ENCODE results near the gene NOS1. TPM values are rescaled to one million over a fixed set of nuclear protein-coding genes. Genes with fewer than 3 reads are reported as not detected.

NOS1 gene
- total RNA-seq, 1 experiment from 2014 or later = 2.3 TPM

DNA sequence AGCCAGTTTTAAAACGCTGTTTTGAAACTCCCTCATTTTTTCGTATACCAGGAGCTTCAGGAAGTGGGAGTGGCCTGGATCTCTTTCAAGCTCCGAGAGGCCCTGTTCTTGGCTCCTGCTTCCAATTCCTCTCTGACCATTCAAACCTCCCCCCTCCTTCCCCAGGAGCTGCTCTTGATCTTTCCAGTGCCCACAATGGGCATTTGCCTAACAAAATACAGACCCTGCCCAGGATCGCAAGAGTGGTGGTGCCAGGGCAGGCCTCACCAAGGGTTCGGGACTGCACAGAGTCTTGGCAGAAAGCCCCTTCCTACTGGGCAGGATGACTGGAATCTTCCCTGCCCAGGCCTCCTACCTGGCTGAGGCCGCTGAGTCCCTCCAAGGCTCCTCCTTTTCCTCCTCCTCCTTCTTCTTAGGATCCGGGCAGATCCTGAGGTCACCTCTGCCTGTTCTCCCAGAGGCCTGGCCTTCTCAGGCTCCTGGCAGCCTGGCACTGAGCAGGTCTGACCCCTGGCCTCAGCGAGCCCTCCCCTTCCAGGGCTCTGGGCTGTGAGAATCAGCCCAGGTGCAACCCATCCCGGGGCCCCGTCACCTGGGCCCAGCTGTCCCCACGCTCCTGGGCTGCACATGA lies 46.9 kb upstream of the NOS1 start:
- H3K14ac ChIP-seq (ENCODE audit: insufficient read depth, low read length) = peak overlapping the region; percentile 73; the same call in 1 of the 2 replicates
- no peaks in the 10 kb centered on the region for H4K20me1 ChIP-seq (ENCODE audit: control insufficient read depth, insufficient read depth, insufficient read length)
- WGBS (ENCODE audit: extremely low coverage, insufficient read length, low lambda C conversion rate) = no CpG with 5 or more reads among the region's 11 CpGs
- no peak overlapping the region for H3K23ac ChIP-seq (ENCODE audit: insufficient read length, low read depth, low read length)
- Mint-ChIP-seq H3K4me3 (no peak overlapping the region), H3K27me3 (ENCODE audit: low read depth) (peaks cover 19% of the 10 kb centered on the region), H3K9me3 (no peaks in the 10 kb centered on the region; a peak in 1 of 5 replicates), H3K4me1 (peaks cover 11 to 15% of the 10 kb centered on the region in 2 experiments), H3K27ac (peak overlapping the region in 2 of 3 experiments; percentile 20 to 85; a peak in 1 of 7 replicates), H3K36me3 (ENCODE audit: insufficient read depth in 1 of 3, low read depth in 3 of 3) (no peaks in the 10 kb centered on the region)
- no peak for TF ChIP-seq CTCF (conservative IDR thresholded peaks at IDR 0.05)
- H3K4me2 ChIP-seq (ENCODE audit: insufficient read depth, insufficient read length, low read length) = no peak overlapping the region
- no peak overlapping the region for H2AK5ac ChIP-seq (ENCODE audit: insufficient read length, low read length)
- H3K79me2 ChIP-seq (ENCODE audit: insufficient read depth, low read length) = no peaks in the 10 kb centered on the region
- no peak overlapping the region for H3K27ac ChIP-seq (ENCODE audit: insufficient read length, low read depth, low read length)
- H3K27me3 ChIP-seq (ENCODE audit: insufficient read depth, low read length) = no peaks in the 10 kb centered on the region
- no peak overlapping the region for H2BK15ac ChIP-seq (ENCODE audit: low read depth, low read length)
- peaks cover 8% of the 10 kb centered on the region; the same call in 1 of the 2 replicates for H3K4me1 ChIP-seq (ENCODE audit: insufficient read depth, low read length)
- H4K5ac ChIP-seq (ENCODE audit: insufficient read length, low read depth, low read length) = no peak overlapping the region
- no peak overlapping the region for H3K56ac ChIP-seq (ENCODE audit: insufficient read length, low read depth, low read length)
- no peaks in the 10 kb centered on the region for H3K9me3 ChIP-seq (ENCODE audit: control insufficient read depth, low read depth, low read length)
- H3K9ac ChIP-seq (ENCODE audit: extremely low read depth, insufficient read length, low read length) = no peak overlapping the region
- no peak overlapping the region for H4K8ac ChIP-seq (replicated peaks; ENCODE audit: insufficient read length, low read depth, low read length)
- H2BK20ac ChIP-seq (ENCODE audit: low read depth, low read length, poor library complexity, severe bottlenecking) = no peak overlapping the region
- no peak overlapping the region for H3K4ac ChIP-seq (ENCODE audit: low read depth, low read length)
- DNase-seq = peak; percentile 65
- no peak overlapping the region for H2BK12ac ChIP-seq (ENCODE audit: insufficient read length, low read depth, low read length)
- H2BK5ac ChIP-seq (ENCODE audit: insufficient read length, low read length) = no peak overlapping the region
- H3K18ac ChIP-seq (ENCODE audit: insufficient read length, low read depth, low read length) = peak overlapping the region; percentile 69
- no peak overlapping the region for H2BK120ac ChIP-seq (ENCODE audit: low read depth, low read length, poor library complexity, severe bottlenecking)
- peaks cover 2% of the 10 kb centered on the region for H3K23me2 ChIP-seq (ENCODE audit: insufficient read length, low read depth, low read length, poor library complexity, severe bottlenecking)
- peak overlapping the region; percentile 94 for H2AFZ ChIP-seq (ENCODE audit: low read length)
- H4K91ac ChIP-seq (ENCODE audit: insufficient read length, low read depth, low read length) = no peak overlapping the region
- no peaks in the 10 kb centered on the region for H3K79me1 ChIP-seq (ENCODE audit: insufficient read depth, low read depth, low read length, poor library complexity, severe bottlenecking)
- H3T11ph ChIP-seq (ENCODE audit: low read length) = no peak overlapping the region
